ENCODE measurements around the gene METTL13. TPM values are rescaled to one million over a fixed set of nuclear protein-coding genes. Genes with fewer than 3 reads are reported as not detected.

The METTL13 gene
- total and polyA plus RNA-seq, 2 of the 8 experiments (the other 6 are each of a cell fraction or from before 2014, with no cell fraction given) = 38.1 to 66.3 TPM

- TF ChIP-seq CHD7 (IDR thresholded peaks at IDR 0.05; ENCODE audit: insufficient replicate concordance, low read length) (no peak), PHF8 (conservative IDR thresholded peaks at IDR 0.05; ENCODE audit: low read depth, low read length) (no peak), RFX5 (IDR thresholded peaks at IDR 0.05; ENCODE audit: borderline replicate concordance, low read depth, low read length) (no peak), CHD2 (IDR thresholded peaks at IDR 0.05; ENCODE audit: low read length) (no peak), EP300 (IDR thresholded peaks at IDR 0.05; ENCODE audit: borderline replicate concordance in 1 of 2, low read depth in 2 of 2, low read length in 2 of 2) (no peak), RAD21 (IDR thresholded peaks at IDR 0.05 in 1 of 2, conservative IDR thresholded peaks at IDR 0.05 in 1 of 2; ENCODE audit: low read depth in 2 of 2, low read length in 2 of 2) (no peak), ATF3 (IDR thresholded peaks at IDR 0.05; ENCODE audit: insufficient read depth, low read depth, low read length) (no peak)
Measured at GRCh38 chr1:171844381-171844780, 62.9 kb downstream of the METTL13 start (continued).
